Endothelial cell of umbilical vein (primary cell): ENCODE data around the gene LCMT1. TPM values are rescaled to one million over a fixed set of nuclear protein-coding genes. Genes with fewer than 3 reads are reported as not detected.

Experiments
- BruUV-seq: library from RNA; stranded (reverse); fragments of 400-500 nt; replicated peaks from 2 replicates; lab custom pipeline; 2021; lab: Mats Ljungman, UMichigan
- CTCF ChIA-PET: fragments of 300-600, 350-600 bp; sonication (Branson Sonifier 250); formaldehyde crosslinking; loops from one replicate; lab custom pipeline; 2021; ENCODE audit warnings: antibody characterized with exemption, inconsistent platforms; lab: Charles Lee
- POLR2A ChIA-PET: fragments of 300-600, 350-600 bp; sonication (Branson Sonifier 250); formaldehyde crosslinking; loops from one replicate; lab custom pipeline; 2021; ENCODE audit warnings: antibody characterized with exemption, inconsistent platforms; lab: Charles Lee
- DNase-seq: peaks from one replicate; pipeline ENCODE4 v3.0.0-alpha.2; 2011; ENCODE audit warnings: low read depth, low spot score
- FAIRE-seq: peaks from 2 replicates; lab custom pipeline; 2011; peaks lifted over from hg19 to GRCh38; lab: Jason Lieb, UNC
- H2AFZ ChIP-seq: 2 replicates; pipeline ENCODE4 v1.6.0; 2012; ENCODE audit warnings: low read depth, low read length, control low read depth, inconsistent platforms
- H3K27ac ChIP-seq: 2 replicates; pipeline ENCODE4 v1.5.1; 2011; ENCODE audit warnings: low read depth, mild to moderate bottlenecking, control low read depth, low read length, moderate library complexity; ENCODE audit not compliant: insufficient read depth
- H3K27me3 ChIP-seq, 2 experiments: 2 replicates each; pipeline versions ENCODE4 v1.6.0 to v1.6.1; 2011; ENCODE audit warnings: low read length in 2 of 2, mixed read lengths in 1 of 2; ENCODE audit not compliant: control insufficient read depth in 2 of 2, insufficient read depth in 2 of 2
- H3K36me3 ChIP-seq, 2 experiments: 2 replicates in 1 of 2; 3 replicates in 1 of 2; pipeline ENCODE4 v1.5.1; 2011; ENCODE audit warnings: low read length in 2 of 2, mild to moderate bottlenecking in 1 of 2, moderate library complexity in 1 of 2; ENCODE audit not compliant: control insufficient read depth in 2 of 2, insufficient read depth in 2 of 2; ENCODE audit errors: extremely low read depth in 1 of 2
- H3K4me1 ChIP-seq: 3 replicates; pipeline ENCODE4 v1.5.1; 2011; ENCODE audit warnings: mild to moderate bottlenecking, low read length; ENCODE audit not compliant: control insufficient read depth, insufficient read depth; ENCODE audit errors: extremely low read depth
- H3K4me2 ChIP-seq: 2 replicates; pipeline ENCODE4 v1.6.1; 2011; ENCODE audit warnings: low read length, control low read depth, mixed read lengths; ENCODE audit not compliant: insufficient read depth
- H3K4me3 ChIP-seq, 3 experiments: fragments of 200-600 bp in 1 of 3; sonication (generic), shearing (Covaris generic) in 1 of 3; replicated peaks in 1 of 3; 2 replicates each; pipeline ENCODE4 v1.5.1; 2011 to 2016; ENCODE audit warnings: control low read depth in 3 of 3, low read length in 3 of 3, mild to moderate bottlenecking in 2 of 3, inconsistent platforms in 1 of 3, low read depth in 1 of 3, moderate library complexity in 1 of 3; ENCODE audit not compliant: insufficient read depth in 1 of 3
- H3K79me2 ChIP-seq: 2 replicates; pipeline ENCODE4 v1.6.0; 2012; ENCODE audit warnings: low read length, inconsistent platforms; ENCODE audit not compliant: control insufficient read depth, insufficient read depth
- H3K9ac ChIP-seq: replicated peaks from 2 replicates; pipeline ENCODE3; 2011; ENCODE audit warnings: low read length, control low read depth; ENCODE audit not compliant: insufficient read depth; ENCODE audit errors: extremely low read depth
- H3K9me1 ChIP-seq: replicated peaks from 3 replicates; pipeline ENCODE4 v1.6.0; 2011; ENCODE audit warnings: mild to moderate bottlenecking, low read length; ENCODE audit not compliant: control insufficient read depth, insufficient read depth; ENCODE audit errors: extremely low read depth
- H3K9me3 ChIP-seq: replicated peaks from 2 replicates; pipeline ENCODE4 v1.5.1; 2012; ENCODE audit warnings: low read length, inconsistent platforms; ENCODE audit not compliant: control insufficient read depth, insufficient read depth
- H4K20me1 ChIP-seq: replicated peaks from 2 replicates; pipeline ENCODE3; 2011; ENCODE audit warnings: mild to moderate bottlenecking, low read length; ENCODE audit not compliant: control insufficient read depth, insufficient read depth; ENCODE audit errors: extremely low read depth
- GATA2 ChIP-seq: IDR thresholded peaks from 2 replicates; pipeline ENCODE4 v1.7.0; 2011; ENCODE audit warnings: low read depth, mild to moderate bottlenecking, moderate library complexity, mixed read lengths, low read length; ENCODE audit not compliant: insufficient read length, insufficient read depth
- JUN ChIP-seq: IDR thresholded peaks from 2 replicates; pipeline ENCODE4 v1.6.1; 2011; ENCODE audit warnings: borderline replicate concordance, low read depth; ENCODE audit not compliant: insufficient read length, insufficient read depth
- MAX ChIP-seq: IDR thresholded peaks from 2 replicates; pipeline ENCODE4 v1.6.1; 2011; ENCODE audit not compliant: insufficient read depth, insufficient read length
- POLR2A ChIP-seq: IDR thresholded peaks from 2 replicates; pipeline ENCODE4 v1.6.1; 2012; ENCODE audit warnings: low read depth, mild to moderate bottlenecking, control low read depth, low read length
- POLR2AphosphoS5 ChIP-seq: IDR thresholded peaks from 2 replicates; pipeline ENCODE4 v1.6.1; 2012; ENCODE audit warnings: low read depth, mild to moderate bottlenecking, control low read depth, low read length, moderate library complexity; ENCODE audit not compliant: insufficient read depth
- dilution Hi-C: fragments of 300-500 bp; cut with MboI; formaldehyde crosslinking; loops from one replicate; pipeline ENCODE4 v1.15.0; 2019; ENCODE audit warnings: low sequenced_read_pairs; ENCODE audit not compliant: extremely low pct_ligation_motif_present
- intact Hi-C: fragments of 100-400 bp; cut with micrococcal nuclease; formaldehyde crosslinking; loops from one replicate; pipeline ENCODE4 v1.10.0; 2022
- polyA plus RNA-seq, 4 experiments: library from polyadenylated mRNA; depleted of rRNA in 3 of 4; stranded (reverse) in 3 of 4; unstranded in 1 of 4; fragments of >200 nt; gene quantifications; 2 replicates each; pipeline versions ENCODE4 v1.2.1 to v1.2.3, GENCODE V29; 2011 to 2012; ENCODE audit warnings: missing spikeins in 1 of 4
- total RNA-seq: library from RNA; stranded (reverse); gene quantifications from 2 replicates; pipeline ENCODE4 v1.2.3, GENCODE V29; 2021

The LCMT1 gene
- total and polyA plus RNA-seq, 2 donors (not counting 3 experiments of a cell fraction or from before 2014, with no cell fraction given), result 23.5 to 36.2 TPM

DNA sequence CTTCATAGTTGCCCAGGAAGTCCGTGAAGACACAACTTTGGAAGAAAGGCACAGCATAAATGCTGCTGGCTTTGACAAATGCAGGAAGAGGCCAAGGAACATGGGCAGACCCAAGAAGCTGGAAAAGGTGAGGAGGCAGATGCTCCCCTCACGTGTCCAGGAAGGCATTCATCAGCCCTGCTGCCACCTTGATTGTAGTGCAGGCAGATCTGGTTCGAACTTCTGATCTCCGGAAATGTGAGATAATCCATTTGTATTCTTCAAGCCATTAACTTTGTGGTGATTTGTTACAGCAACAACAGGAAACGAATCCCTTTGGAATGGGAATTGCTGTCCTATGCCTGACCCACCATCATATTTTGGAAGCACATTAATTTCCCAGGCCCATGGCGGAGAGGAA is 28.5 kb upstream of the LCMT1 start:
- Histone ChIP-seq H4K20me1 (no peaks in the 10 kb centered on the region), H3K9me1 (no peaks in the 10 kb centered on the region), H3K9ac (no peak overlapping the region), H3K4me2 (no peak overlapping the region), H3K79me2 (no peaks in the 10 kb centered on the region), H3K4me1 (no peaks in the 10 kb centered on the region), H3K9me3 (no peaks in the 10 kb centered on the region), H3K27ac (no peak overlapping the region), H3K4me3 (no peak overlapping the region), H3K36me3 (no peaks in the 10 kb centered on the region), H3K27me3 (peaks cover 2 to 11% of the 10 kb centered on the region in 2 experiments), H2AFZ (no peak overlapping the region)
- ChIA-PET POLR2A (no interaction called here), CTCF (no interaction called here)
- intact Hi-C loops (no loop called here), dilution Hi-C loops (no loop called here)
- TF ChIP-seq JUN (no peak), POLR2AphosphoS5 (no peak), MAX (no peak)
- no peak for DNase-seq
- no peak for FAIRE-seq
- no TSS peak for BruUV-seq

DNA sequence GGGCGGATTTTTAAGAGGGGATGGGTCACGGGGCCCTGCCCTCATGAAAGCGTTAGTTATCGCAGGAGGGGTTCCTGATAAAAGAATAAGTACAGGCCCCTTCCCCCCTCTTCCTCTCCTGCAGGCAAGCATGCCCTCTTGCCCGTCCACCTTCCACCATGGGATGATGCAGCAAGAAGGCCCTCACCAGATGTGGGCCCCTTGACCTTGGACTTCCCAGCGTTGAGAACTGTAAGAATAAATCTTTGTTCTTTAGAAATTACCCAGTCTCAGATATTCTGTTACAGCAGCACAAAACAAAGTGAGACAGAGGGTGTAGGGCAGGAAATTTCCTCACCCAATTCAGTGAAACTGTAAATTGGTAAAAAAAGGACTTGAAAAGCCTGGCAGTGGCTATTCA is 27.8 kb upstream of the LCMT1 start:
- POLR2A ChIA-PET, result no interaction called here
- CTCF ChIA-PET, result no interaction called here
- no peaks in the 10 kb centered on the region for H3K4me1 ChIP-seq
- no peak for TF ChIP-seq POLR2AphosphoS5
- TF ChIP-seq POLR2A, result no peak
- no peak for TF ChIP-seq GATA2
- no peak for TF ChIP-seq MAX
- no peak overlapping the region for H3K9ac ChIP-seq
- DNase-seq, result no peak
- no peak overlapping the region for H3K4me3 ChIP-seq
- dilution Hi-C loops (no loop called here), intact Hi-C loops (no loop called here)
- H3K9me1 ChIP-seq, result no peaks in the 10 kb centered on the region
- H3K4me2 ChIP-seq, result no peak overlapping the region
- peaks cover 2 to 11% of the 10 kb centered on the region in 2 experiments for H3K27me3 ChIP-seq
- FAIRE-seq, result no peak
- BruUV-seq, result no TSS peak
- no peaks in the 10 kb centered on the region for H3K9me3 ChIP-seq
- no peaks in the 10 kb centered on the region for H3K79me2 ChIP-seq
- no peaks in the 10 kb centered on the region for H4K20me1 ChIP-seq
- no peak overlapping the region for H3K27ac ChIP-seq
- no peaks in the 10 kb centered on the region for H3K36me3 ChIP-seq
- H2AFZ ChIP-seq, result no peak overlapping the region
